ENCODE results near the gene FOSL1. TPM values are rescaled to one million over a fixed set of nuclear protein-coding genes. Genes with fewer than 3 reads are reported as not detected.
A peak's percentile ranks its signal among the peaks of the same experiment; 100 is the strongest.

Gene FOSL1
- total RNA-seq, 1 donor from 2014 or later, result 0.27 TPM

GRCh38 chr11:65859095-65859811, 40.9 kb downstream of the FOSL1 start:
- ATAC-seq (peak; percentile 85), DNase-seq (ENCODE audit: missing footprints) (peak; percentile 100)
- intact Hi-C loops (cut with DNase I), result loop anchor here (1.0 to 10.0 kb wide), 5 partner anchors 30 to 207 kb away; partner anchors contain the start of genes C11orf68, DRAP1, KAT5 and SART1

- intact Hi-C loops (cut with DNase I), result loop anchor here (1.0 to 10.0 kb wide), 5 partner anchors 31 to 206 kb away; partner anchors contain the start of genes C11orf68, DRAP1, KAT5 and SART1
Measured at GRCh38 chr11:65858681-65859087, 41.5 kb downstream of the FOSL1 start.

GRCh38 chr11:65857853-65858680, 42.1 kb downstream of the FOSL1 start, which contains the start of gene CFL1:
Gene CFL1, minus strand, starts transcription at chr11:65858180. Its CDS starts 81 bp downstream, at chr11:65858099.
- ATAC-seq (peak; percentile 81), DNase-seq (ENCODE audit: missing footprints) (peak; percentile 100)
- intact Hi-C loops (cut with DNase I), result loop anchor here (2.0 to 10.0 kb wide), 4 partner anchors 61 to 206 kb away; partner anchors contain the start of genes C11orf68, DRAP1, KAT5 and SART1

More at GRCh38 chr11:65858681-65859087, 41.5 kb downstream of the FOSL1 start:
- ATAC-seq (no peak), DNase-seq (ENCODE audit: missing footprints) (no peak)

GRCh38 chr11:65857500-65857852, 42.7 kb downstream of the FOSL1 start:
- intact Hi-C loops (cut with DNase I), result loop anchor here (5.0 to 10.0 kb wide), 2 partner anchors 107 to 205 kb away; partner anchors contain the start of gene SART1
- no peak for ATAC-seq

GRCh38 chr11:65856689-65857499, 43.3 kb downstream of the FOSL1 start:
- intact Hi-C loops (cut with DNase I), result loop anchor here (5.0 to 10.0 kb wide), 2 partner anchors 108 to 205 kb away; partner anchors contain the start of gene SART1
- DNase-seq (ENCODE audit: missing footprints), result peak; percentile 94
- ATAC-seq, result peak; percentile 43

More at GRCh38 chr11:65857500-65857852, 42.7 kb downstream of the FOSL1 start:
- DNase-seq (ENCODE audit: missing footprints), result no peak

- ATAC-seq, result no peak
- DNase-seq (ENCODE audit: missing footprints), result peak; percentile 43
- intact Hi-C loops (cut with DNase I), result loop anchor here (5.0 to 10.0 kb wide), 2 partner anchors 109 to 204 kb away; partner anchors contain the start of gene SART1
Measured at GRCh38 chr11:65855927-65856363, 44.2 kb downstream of the FOSL1 start.

- ATAC-seq, result no peak
- intact Hi-C loops (cut with DNase I), result loop anchor here (5.0 to 10.0 kb wide), 2 partner anchors 110 to 203 kb away; partner anchors contain the start of gene SART1
- peak; percentile 58 for DNase-seq (ENCODE audit: missing footprints)
Measured at GRCh38 chr11:65854852-65855837, 45.0 kb downstream of the FOSL1 start.

GRCh38 chr11:65854161-65854592, 46.0 kb downstream of the FOSL1 start:
- intact Hi-C loops (cut with DNase I), result loop anchor here (10.0 kb wide), 1 partner anchor 111 kb away; the partner anchor contains the start of gene SART1
- ATAC-seq (no peak), DNase-seq (ENCODE audit: missing footprints) (peak; percentile 25)

- intact Hi-C loops (cut with DNase I), result loop anchor here (10.0 kb wide), 1 partner anchor 111 kb away; the partner anchor contains the start of gene SART1
- ATAC-seq, result no peak
- DNase-seq (ENCODE audit: missing footprints), result peak; percentile 39
Measured at GRCh38 chr11:65853246-65853979, 46.8 kb downstream of the FOSL1 start.

GRCh38 chr11:65852508-65853245, 47.5 kb downstream of the FOSL1 start:
- intact Hi-C loops (cut with DNase I), result loop anchor here (10.0 kb wide), 1 partner anchor 112 kb away; the partner anchor contains the start of gene SART1
- DNase-seq (ENCODE audit: missing footprints), result peak; percentile 70
- no peak for ATAC-seq

- intact Hi-C loops (cut with DNase I), result loop anchor here (10.0 kb wide), 1 partner anchor 113 kb away; the partner anchor contains the start of gene SART1
- ATAC-seq (no peak), DNase-seq (ENCODE audit: missing footprints) (no peak)
Measured at GRCh38 chr11:65851811-65852507, 48.2 kb downstream of the FOSL1 start.

GRCh38 chr11:65851083-65851579, 49.1 kb downstream of the FOSL1 start:
- intact Hi-C loops (cut with DNase I), result loop anchor here (10.0 kb wide), 1 partner anchor 114 kb away; the partner anchor contains the start of gene SART1
- peak; percentile 58 for DNase-seq (ENCODE audit: missing footprints)
- no peak for ATAC-seq

GRCh38 chr11:65850217-65851082, 49.7 kb downstream of the FOSL1 start:
- ATAC-seq, result no peak
- intact Hi-C loops (cut with DNase I), result loop anchor here (10.0 kb wide), 1 partner anchor 114 kb away; the partner anchor contains the start of gene SART1
- peak; percentile 57 for DNase-seq (ENCODE audit: missing footprints)

All from Right ventricle myocardium inferior (tissue), 1 donor.